ENCODE measurements around the gene HSPE1.

DNA sequence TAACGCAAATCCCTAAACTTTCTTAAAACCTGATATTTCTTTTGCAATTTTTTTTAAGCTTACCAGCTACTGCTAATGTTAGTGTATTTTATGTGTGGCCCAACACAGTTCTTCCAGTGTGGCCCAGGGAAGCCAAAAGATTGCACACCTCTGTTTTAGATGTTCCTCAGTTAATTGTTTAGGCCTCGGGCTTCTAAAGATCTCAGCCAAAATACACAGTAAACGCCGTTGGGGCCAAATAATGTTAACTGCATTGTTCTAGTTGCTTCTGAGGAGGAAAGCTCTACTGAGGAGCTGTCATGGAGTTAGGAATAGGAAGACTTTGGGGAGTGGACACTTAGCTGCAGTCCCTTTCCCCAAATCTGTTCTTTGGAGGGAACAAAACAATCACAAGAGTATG is 2.0 kb downstream of the HSPE1 start:
- TF ChIP-seq, protein P1, sequence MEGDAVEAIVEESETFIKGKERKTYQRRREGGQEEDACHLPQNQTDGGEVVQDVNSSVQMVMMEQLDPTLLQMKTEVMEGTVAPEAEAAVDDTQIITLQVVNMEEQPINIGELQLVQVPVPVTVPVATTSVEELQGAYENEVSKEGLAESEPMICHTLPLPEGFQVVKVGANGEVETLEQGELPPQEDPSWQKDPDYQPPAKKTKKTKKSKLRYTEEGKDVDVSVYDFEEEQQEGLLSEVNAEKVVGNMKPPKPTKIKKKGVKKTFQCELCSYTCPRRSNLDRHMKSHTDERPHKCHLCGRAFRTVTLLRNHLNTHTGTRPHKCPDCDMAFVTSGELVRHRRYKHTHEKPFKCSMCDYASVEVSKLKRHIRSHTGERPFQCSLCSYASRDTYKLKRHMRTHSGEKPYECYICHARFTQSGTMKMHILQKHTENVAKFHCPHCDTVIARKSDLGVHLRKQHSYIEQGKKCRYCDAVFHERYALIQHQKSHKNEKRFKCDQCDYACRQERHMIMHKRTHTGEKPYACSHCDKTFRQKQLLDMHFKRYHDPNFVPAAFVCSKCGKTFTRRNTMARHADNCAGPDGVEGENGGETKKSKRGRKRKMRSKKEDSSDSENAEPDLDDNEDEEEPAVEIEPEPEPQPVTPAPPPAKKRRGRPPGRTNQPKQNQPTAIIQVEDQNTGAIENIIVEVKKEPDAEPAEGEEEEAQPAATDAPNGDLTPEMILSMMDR (IDR thresholded peaks at IDR 0.05; ENCODE audit: borderline replicate concordance, extremely low read depth, low read length, poor library complexity, severe bottlenecking) = no peak
- TF ChIP-seq EZH2 (IDR thresholded peaks at IDR 0.05; ENCODE audit: borderline replicate concordance, low read depth, low read length, severe bottlenecking) = no peak

Measured in DND-41 (cell line).